ENCODE data around the gene PSTPIP1.

DNA sequence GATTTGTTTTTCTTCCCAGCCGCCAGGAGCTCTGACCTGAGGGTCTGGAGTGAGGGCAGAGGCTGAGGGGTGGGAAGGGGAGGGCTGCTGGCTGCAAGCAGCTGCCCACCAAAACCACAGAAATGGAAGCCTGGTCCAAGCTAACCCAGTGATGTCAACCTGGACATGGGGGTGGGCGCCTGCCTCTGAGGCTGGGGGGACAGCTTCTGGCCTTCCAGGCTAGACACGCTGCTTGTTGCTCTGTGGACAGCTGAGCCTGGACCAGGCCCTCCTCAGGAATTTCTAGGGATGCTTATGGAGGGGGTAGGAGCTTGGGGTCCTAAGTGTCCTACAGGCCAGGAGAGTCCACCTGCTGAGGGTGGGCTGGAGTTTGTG lies 21.4 kb downstream of the PSTPIP1 start:
- no peak for TF ChIP-seq CTCF (IDR thresholded peaks at IDR 0.05)
- no peak for TF ChIP-seq POLR2A (IDR thresholded peaks at IDR 0.05)

Measured in esophagus squamous epithelium (tissue), 4 donors.